Panc1 (cell line): ENCODE results near the gene ATP5MC2.

ENCODE experiments used
- CTCF ChIP-seq: fragments of 450-650 bp; IDR thresholded peaks from 2 replicates; pipeline ENCODE4 v1.5.1; 2017; ENCODE audit warnings: mild to moderate bottlenecking
- POLR2AphosphoS5 ChIP-seq: IDR thresholded peaks from 2 replicates; pipeline ENCODE4 v1.6.1; 2012; ENCODE audit warnings: mild to moderate bottlenecking, low read depth, low read length, moderate library complexity

GRCh38 chr12:53710091-53710490 lies 34.2 kb upstream of the ATP5MC2 start:
- TF ChIP-seq CTCF (no peak), POLR2AphosphoS5 (no peak)
